K562 (cell line): ENCODE data around the gene LPGAT1. TPM values are rescaled to one million over a fixed set of nuclear protein-coding genes. Genes with fewer than 3 reads are reported as not detected.

Source experiments
- ARID4B ChIP-seq: sonication (generic); formaldehyde crosslinking; IDR thresholded peaks from 2 replicates; pipeline ENCODE4 v1.8.0; 2022; ENCODE audit warnings: mild to moderate bottlenecking, missing genetic modification reagents
- CBX1 ChIP-seq: sonication (generic); IDR thresholded peaks from 2 replicates; pipeline ENCODE4 v1.6.1; 2016; ENCODE audit warnings: antibody characterized with exemption, low read depth, mild to moderate bottlenecking
- JUNB ChIP-seq: fragments of 450-650 bp; formaldehyde crosslinking; conservative IDR thresholded peaks from 2 replicates; pipeline ENCODE4 v1.4.0; 2020; ENCODE audit warnings: mild to moderate bottlenecking
- KLF13 ChIP-seq: fragments of 450-650 bp; IDR thresholded peaks from 2 replicates; pipeline ENCODE4 v1.6.1; 2016; ENCODE audit warnings: missing genetic modification characterization, low read depth, mild to moderate bottlenecking, missing compliant biosample characterization, moderate library complexity, borderline replicate concordance
- MGA ChIP-seq: fragments of 450-650 bp; IDR thresholded peaks from 2 replicates; pipeline ENCODE4 v1.6.1; 2016; ENCODE audit warnings: mild to moderate bottlenecking, moderate library complexity
- NR2C1 ChIP-seq, 2 experiments: fragments of 450-650 bp; IDR thresholded peaks; 2 replicates each; pipeline ENCODE4 v1.6.1; 2017; ENCODE audit warnings: mild to moderate bottlenecking in 2 of 2, antibody characterized with exemption in 1 of 2, inconsistent platforms in 1 of 2, missing compliant biosample characterization in 1 of 2, missing genetic modification characterization in 1 of 2
- RBM25 ChIP-seq: fragments of 200-400 bp; formaldehyde crosslinking; IDR thresholded peaks from 2 replicates; pipeline ENCODE4 v1.6.1; 2018; ENCODE audit warnings: low read length, low read depth, moderate library complexity; ENCODE audit not compliant: severe bottlenecking
- USF2 ChIP-seq: sonication (generic); formaldehyde crosslinking; IDR thresholded peaks from 2 replicates; pipeline ENCODE4 v1.5.0; 2020; ENCODE audit warnings: missing genetic modification reagents
- polyA plus RNA-seq, 8 experiments: library from polyadenylated mRNA; depleted of rRNA in 4 of 8; stranded (reverse) in 5 of 8; unstranded in 3 of 8; fragments of >200 nt; fragmentation: Nextera tagmentation in 2 of 8; fragmentation: Illumina TruSeq in 1 of 8; extraction: Ambion mirVana in 2 of 8; extraction: Trizol in 1 of 8; gene quantifications; 2 replicates each; pipeline versions ENCODE4 v1.2.1 to v1.2.3, GENCODE V29; 2011 to 2014; ENCODE audit warnings: inconsistent platforms in 1 of 8, missing spikeins in 1 of 8
- total RNA-seq, 7 experiments: library from RNA; depleted of rRNA in 6 of 7; stranded (reverse); fragments of >200 nt in 6 of 7; fragmentation: Illumina TruSeq in 2 of 7; extraction: Trizol in 2 of 7; gene quantifications; 2 replicates each; pipeline versions ENCODE4 v1.2.1 to v1.2.3, GENCODE V29; 2011 to 2021; ENCODE audit warnings: low replicate concordance in 1 of 7

LPGAT1 gene
- total and polyA plus RNA-seq, 9 of the 15 experiments (the other 6 are each of a cell fraction or from before 2014, with no cell fraction given), result 5.7 to 31.4 (median 16.3) TPM

- TF ChIP-seq ARID4B (CRISPR knock-in tag) (no peak), NR2C1 (IDR thresholded peaks at IDR 0.05) (no peak), NR2C1 (tag; IDR thresholded peaks at IDR 0.05) (peak; percentile 18; the same call in 1 of the 2 replicates), USF2 (CRISPR knock-in tag) (no peak), KLF13 (tag) (no peak), MGA (no peak), JUNB (CRISPR knock-in tag) (peak; percentile 89), RBM25 (no peak), CBX1 (no peak)
These were observed 95.1 kb downstream of the LPGAT1 start (continued) for GRCh38 chr1:211735208-211736170.
